Measurements from ENCODE around the gene CHST1. TPM values are rescaled to one million over a fixed set of nuclear protein-coding genes. Genes with fewer than 3 reads are reported as not detected.
A peak's percentile ranks its signal among the peaks of the same experiment; 100 is the strongest.

The CHST1 gene
- total and polyA plus RNA-seq, 2 donors (not counting 3 experiments of a cell fraction or from before 2014, with no cell fraction given), result 12.6 to 40.5 TPM

- Histone ChIP-seq H3K27me3 (ENCODE audit: control insufficient read depth in 2 of 2, insufficient read depth in 2 of 2, low read length in 2 of 2) (no peaks in the 10 kb centered on the region), H3K4me1 (ENCODE audit: control insufficient read depth, extremely low read depth, insufficient read depth, low read length) (peaks cover 52% of the 10 kb centered on the region), H2AFZ (ENCODE audit: low read depth, low read length) (peak overlapping the region; percentile 42), H3K4me3 (replicated peaks in 1 of 3; ENCODE audit: insufficient read depth in 1 of 3, low read depth in 1 of 3, low read length in 3 of 3) (no peak overlapping the region), H3K36me3 (ENCODE audit: control insufficient read depth in 2 of 2, extremely low read depth in 1 of 2, insufficient read depth in 2 of 2, low read length in 2 of 2) (no peaks in the 10 kb centered on the region), H3K9ac (replicated peaks; ENCODE audit: extremely low read depth, insufficient read depth, low read length) (peak overlapping the region; percentile 6), H3K4me2 (ENCODE audit: insufficient read depth, low read length) (peak overlapping the region; percentile 1), H3K9me1 (replicated peaks; ENCODE audit: control insufficient read depth, extremely low read depth, insufficient read depth, low read length) (no peaks in the 10 kb centered on the region), H3K9me3 (replicated peaks; ENCODE audit: control insufficient read depth, insufficient read depth, low read length) (no peaks in the 10 kb centered on the region), H4K20me1 (replicated peaks; ENCODE audit: control insufficient read depth, extremely low read depth, insufficient read depth, low read length) (no peaks in the 10 kb centered on the region), H3K27ac (ENCODE audit: insufficient read depth, low read depth, low read length) (peak overlapping the region; percentile 70), H3K79me2 (ENCODE audit: control insufficient read depth, insufficient read depth, low read length) (no peaks in the 10 kb centered on the region)
- CTCF ChIA-PET, result interaction anchor here (1.1 to 4.4 kb wide), 3 partner anchors 9 to 128 kb away, joined by 3 to 65 read pairs (median 7); no protein-coding TSS in a partner anchor
- POLR2A ChIA-PET, result no interaction called here
- peak; percentile 81 for FAIRE-seq
- TF ChIP-seq FOS (IDR thresholded peaks at IDR 0.05; ENCODE audit: borderline replicate concordance, insufficient read depth, low read length) (peak; percentile 84), GATA2 (IDR thresholded peaks at IDR 0.05; ENCODE audit: insufficient read depth, insufficient read length, low read depth, low read length) (no peak), POLR2A (IDR thresholded peaks at IDR 0.05; ENCODE audit: low read depth, low read length) (no peak), JUN (IDR thresholded peaks at IDR 0.05; ENCODE audit: borderline replicate concordance, insufficient read depth, insufficient read length, low read depth) (peak; percentile 29), POLR2AphosphoS5 (IDR thresholded peaks at IDR 0.05; ENCODE audit: insufficient read depth, low read depth, low read length) (peak; percentile 14)
- no TSS peak for BruUV-seq (replicated peaks)
- DNase-seq (ENCODE audit: low read depth, low spot score), result peak; percentile 34
- dilution Hi-C loops (cut with MboI; ENCODE audit: extremely low pct_ligation_motif_present, low sequenced_read_pairs) (no loop called here), intact Hi-C loops (cut with micrococcal nuclease) (loop anchor here (1.0 to 5.0 kb wide), 3 partner anchors 15 to 129 kb away; no protein-coding TSS in a partner anchor)
Observed at GRCh38 chr11:45643598-45644260, 21.7 kb downstream of the CHST1 start.

- Histone ChIP-seq H2AFZ (ENCODE audit: low read depth, low read length) (no peak overlapping the region), H3K4me1 (ENCODE audit: control insufficient read depth, extremely low read depth, insufficient read depth, low read length) (peaks cover 41% of the 10 kb centered on the region), H3K4me3 (replicated peaks in 1 of 3; ENCODE audit: insufficient read depth in 1 of 3, low read depth in 1 of 3, low read length in 3 of 3) (no peak overlapping the region), H3K9me1 (replicated peaks; ENCODE audit: control insufficient read depth, extremely low read depth, insufficient read depth, low read length) (no peaks in the 10 kb centered on the region), H3K4me2 (ENCODE audit: insufficient read depth, low read length) (peak overlapping the region; percentile 43), H3K27me3 (ENCODE audit: control insufficient read depth in 2 of 2, insufficient read depth in 2 of 2, low read length in 2 of 2) (no peaks in the 10 kb centered on the region), H3K79me2 (ENCODE audit: control insufficient read depth, insufficient read depth, low read length) (no peaks in the 10 kb centered on the region), H3K9me3 (replicated peaks; ENCODE audit: control insufficient read depth, insufficient read depth, low read length) (no peaks in the 10 kb centered on the region), H4K20me1 (replicated peaks; ENCODE audit: control insufficient read depth, extremely low read depth, insufficient read depth, low read length) (no peaks in the 10 kb centered on the region), H3K36me3 (ENCODE audit: control insufficient read depth in 2 of 2, extremely low read depth in 1 of 2, insufficient read depth in 2 of 2, low read length in 2 of 2) (no peaks in the 10 kb centered on the region), H3K27ac (ENCODE audit: insufficient read depth, low read depth, low read length) (peak overlapping the region; percentile 69), H3K9ac (replicated peaks; ENCODE audit: extremely low read depth, insufficient read depth, low read length) (no peak overlapping the region)
- POLR2A ChIA-PET, result no interaction called here
- dilution Hi-C loops (cut with MboI; ENCODE audit: extremely low pct_ligation_motif_present, low sequenced_read_pairs) (no loop called here), intact Hi-C loops (cut with micrococcal nuclease) (loop anchor here (2.0 to 5.0 kb wide), 2 partner anchors 17 to 130 kb away; no protein-coding TSS in a partner anchor)
- no TSS peak for BruUV-seq (replicated peaks)
- DNase-seq (ENCODE audit: low read depth, low spot score), result no peak
- peak; percentile 88 for FAIRE-seq
- CTCF ChIA-PET, result interaction anchor here (1.1 to 1.8 kb wide), 4 partner anchors 13 to 271 kb away, joined by 3 to 23 read pairs (median 6); no protein-coding TSS in a partner anchor
- TF ChIP-seq MAX (IDR thresholded peaks at IDR 0.05; ENCODE audit: insufficient read depth, insufficient read length) (no peak), JUN (IDR thresholded peaks at IDR 0.05; ENCODE audit: borderline replicate concordance, insufficient read depth, insufficient read length, low read depth) (peak; percentile 57), POLR2A (IDR thresholded peaks at IDR 0.05; ENCODE audit: low read depth, low read length) (no peak), MYC (IDR thresholded peaks at IDR 0.05; ENCODE audit: low read depth, low read length) (no peak), GATA2 (IDR thresholded peaks at IDR 0.05; ENCODE audit: insufficient read depth, insufficient read length, low read depth, low read length) (no peak), EZH2 (IDR thresholded peaks at IDR 0.05; ENCODE audit: borderline replicate concordance, low read depth, low read length, severe bottlenecking) (no peak), CTCF (IDR thresholded peaks at IDR 0.05; ENCODE audit: extremely low read depth in 1 of 2, insufficient read depth in 1 of 2, low read depth in 1 of 2, low read length in 2 of 2) (no peak)
Observed at GRCh38 chr11:45641961-45642360, 23.5 kb downstream of the CHST1 start.

All from endothelial cell of umbilical vein (primary cell).